Panc1 (cell line): ENCODE results near the gene SHISAL1. TPM values are rescaled to one million over a fixed set of nuclear protein-coding genes. Genes with fewer than 3 reads are reported as not detected.

ENCODE experiments used
- ATAC-seq: fragments of 200-7000 bp; cut with Tn5 transposase; 2 replicates; pipeline ENCODE4 v1.9.1; 2020; ENCODE audit warnings: mild to moderate bottlenecking, moderate library complexity
- BruUV-seq: library from RNA; stranded (reverse); fragments of 400-500 nt; replicated peaks from 2 replicates; lab custom pipeline; 2021; lab: Mats Ljungman, UMichigan
- CTCF ChIA-PET: fragments of 300-600 bp; sonication (Branson Sonifier 250); formaldehyde crosslinking; loops from one replicate; lab custom pipeline; 2022; ENCODE audit warnings: antibody characterized with exemption; lab: Charles Lee
- POLR2A ChIA-PET: fragments of 300-600 bp; sonication (Branson Sonifier 250); formaldehyde crosslinking; loops from one replicate; lab custom pipeline; 2022; ENCODE audit warnings: antibody characterized with exemption; lab: Charles Lee
- DNase-seq: peaks from one replicate; pipeline ENCODE4 v3.0.0-alpha.2; 2010; ENCODE audit warnings: low read depth, low spot score
- H3K27ac ChIP-seq: 2 replicates; pipeline ENCODE4 v1.5.1; 2011; ENCODE audit warnings: mild to moderate bottlenecking, low read length, inconsistent platforms
- H3K27me3 ChIP-seq: fragments of 200-500 bp; sonication (Bioruptor generic); 2 replicates; pipeline ENCODE4 v1.6.0; 2014; ENCODE audit warnings: low read length, inconsistent platforms; ENCODE audit not compliant: control insufficient read depth, insufficient read depth
- H3K36me3 ChIP-seq: fragments of 200-500 bp; sonication (Bioruptor generic); 2 replicates; pipeline ENCODE4 v1.5.1; 2014; ENCODE audit warnings: inconsistent platforms, mild to moderate bottlenecking, low read length, moderate library complexity; ENCODE audit not compliant: control insufficient read depth, insufficient read depth
- H3K4me1 ChIP-seq: 2 replicates; pipeline ENCODE4 v1.5.1; 2011; ENCODE audit warnings: inconsistent platforms, mild to moderate bottlenecking, low read length, moderate library complexity; ENCODE audit not compliant: control insufficient read depth, insufficient read depth
- H3K4me3 ChIP-seq, 2 experiments: 2 replicates each; pipeline ENCODE4 v1.5.1; 2011 to 2012; ENCODE audit warnings: low read depth in 2 of 2, low read length in 2 of 2, mild to moderate bottlenecking in 2 of 2, inconsistent platforms in 1 of 2, moderate library complexity in 1 of 2
- H3K9me3 ChIP-seq: fragments of 200-500 bp; sonication (Bioruptor generic); 2 replicates; pipeline ENCODE4 v1.5.1; 2014; ENCODE audit warnings: low read depth, mild to moderate bottlenecking, inconsistent platforms, low read length, moderate library complexity; ENCODE audit not compliant: control insufficient read depth, insufficient read depth
- POLR2AphosphoS5 ChIP-seq: IDR thresholded peaks from 2 replicates; pipeline ENCODE4 v1.6.1; 2012; ENCODE audit warnings: mild to moderate bottlenecking, low read depth, low read length, moderate library complexity
- REST ChIP-seq, 2 experiments: IDR thresholded peaks; 2 replicates each; pipeline ENCODE4 v1.6.1; 2011 to 2012; ENCODE audit warnings: low read depth in 2 of 2, control low read depth in 1 of 2, low read length in 1 of 2, mild to moderate bottlenecking in 1 of 2, moderate library complexity in 1 of 2; ENCODE audit not compliant: insufficient read depth in 1 of 2
- SIN3A ChIP-seq: IDR thresholded peaks from 2 replicates; pipeline ENCODE4 v1.6.1; 2012; ENCODE audit warnings: low read depth, mild to moderate bottlenecking, low read length, moderate library complexity, borderline replicate concordance; ENCODE audit not compliant: insufficient read depth
- TCF7L2 ChIP-seq: IDR thresholded peaks from 2 replicates; pipeline ENCODE4 v1.6.1; 2011; ENCODE audit warnings: mild to moderate bottlenecking, low read depth, low read length, inconsistent platforms
- in situ Hi-C: cut with HindIII; loops from 2 replicates; pipeline ENCODE4 v1.10.0; 2016; ENCODE audit warnings: low sequenced_read_pairs, low pct_unique_long_range_greater_than_20kb
- intact Hi-C: fragments of 100-400 bp; cut with micrococcal nuclease; formaldehyde crosslinking; loops from one replicate; pipeline ENCODE4 v1.10.0; 2022; ENCODE audit not compliant: unreplicated experiment
- total RNA-seq: library from RNA; stranded (reverse); gene quantifications from one replicate; pipeline ENCODE4 v1.2.1, GENCODE V29; 2021; ENCODE audit not compliant: unreplicated experiment
- TF ChIP-seq, protein P1 (sequence below): fragments of 450-650 bp; IDR thresholded peaks from 2 replicates; pipeline ENCODE4 v1.5.1; 2017; ENCODE audit warnings: mild to moderate bottlenecking

Gene SHISAL1
- total RNA-seq, 1 experiment from 2014 or later: 1.2 TPM

DNA sequence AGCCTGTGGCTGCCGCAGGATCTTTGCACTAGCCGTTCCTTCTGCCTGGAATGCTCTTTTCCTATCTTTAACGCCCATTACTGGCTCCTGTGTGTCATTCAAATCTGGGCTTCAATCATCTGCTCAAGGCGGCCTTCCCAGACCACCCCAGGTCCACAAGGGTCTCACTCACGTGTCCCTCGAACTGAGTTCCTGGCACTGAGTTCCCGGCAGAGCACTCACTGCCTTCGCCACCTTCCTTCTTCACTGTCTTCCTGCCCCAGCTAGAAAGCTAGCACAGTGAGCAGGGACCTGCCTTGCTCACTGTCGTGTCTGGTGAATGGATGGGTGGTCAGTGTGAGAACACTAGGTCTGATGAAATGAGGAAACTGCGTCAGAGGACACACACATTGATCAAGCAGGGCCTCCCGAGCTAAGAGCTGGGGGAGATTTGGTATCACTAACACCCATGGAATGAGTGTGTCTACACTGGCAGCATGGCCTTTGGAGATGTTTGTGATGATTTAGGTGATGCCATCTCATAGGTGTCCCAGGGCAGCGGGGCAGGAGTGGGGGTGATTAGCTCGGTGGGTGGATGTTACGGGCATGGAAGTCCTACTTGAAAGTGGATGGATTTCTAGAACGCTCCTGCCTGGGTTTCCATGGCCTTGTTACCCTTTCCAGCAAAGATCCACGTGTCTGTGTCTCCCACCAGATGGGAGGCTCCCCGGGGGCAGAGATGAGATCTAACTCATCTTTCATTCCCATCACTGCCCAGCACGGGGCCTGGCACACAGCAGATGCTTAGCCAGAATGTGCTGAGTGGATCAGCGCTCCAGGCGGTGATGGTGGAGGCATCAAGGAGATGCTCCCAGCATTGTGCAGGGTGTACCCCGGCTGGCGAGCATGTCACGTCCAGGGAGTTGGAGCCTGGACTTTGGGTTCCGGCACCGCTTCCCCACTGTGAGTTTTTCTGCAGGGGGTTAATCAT, 64.5 kb downstream of the SHISAL1 start:
- Histone ChIP-seq H3K9me3 (no peaks in the 10 kb centered on the region), H3K27me3 (no peaks in the 10 kb centered on the region; the same call in 1 of the 2 replicates), H3K4me1 (no peaks in the 10 kb centered on the region), H3K4me3 (no peak overlapping the region), H3K27ac (no peak overlapping the region), H3K36me3 (no peaks in the 10 kb centered on the region)
- TF ChIP-seq, protein P1, sequence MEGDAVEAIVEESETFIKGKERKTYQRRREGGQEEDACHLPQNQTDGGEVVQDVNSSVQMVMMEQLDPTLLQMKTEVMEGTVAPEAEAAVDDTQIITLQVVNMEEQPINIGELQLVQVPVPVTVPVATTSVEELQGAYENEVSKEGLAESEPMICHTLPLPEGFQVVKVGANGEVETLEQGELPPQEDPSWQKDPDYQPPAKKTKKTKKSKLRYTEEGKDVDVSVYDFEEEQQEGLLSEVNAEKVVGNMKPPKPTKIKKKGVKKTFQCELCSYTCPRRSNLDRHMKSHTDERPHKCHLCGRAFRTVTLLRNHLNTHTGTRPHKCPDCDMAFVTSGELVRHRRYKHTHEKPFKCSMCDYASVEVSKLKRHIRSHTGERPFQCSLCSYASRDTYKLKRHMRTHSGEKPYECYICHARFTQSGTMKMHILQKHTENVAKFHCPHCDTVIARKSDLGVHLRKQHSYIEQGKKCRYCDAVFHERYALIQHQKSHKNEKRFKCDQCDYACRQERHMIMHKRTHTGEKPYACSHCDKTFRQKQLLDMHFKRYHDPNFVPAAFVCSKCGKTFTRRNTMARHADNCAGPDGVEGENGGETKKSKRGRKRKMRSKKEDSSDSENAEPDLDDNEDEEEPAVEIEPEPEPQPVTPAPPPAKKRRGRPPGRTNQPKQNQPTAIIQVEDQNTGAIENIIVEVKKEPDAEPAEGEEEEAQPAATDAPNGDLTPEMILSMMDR: no peak
- TF ChIP-seq SIN3A (no peak), POLR2AphosphoS5 (no peak), REST (IDR thresholded peaks at IDR 0.05; ENCODE audit: insufficient read depth in 1 of 2, low read depth in 2 of 2, low read length in 1 of 2) (no peak), TCF7L2 (no peak)
- ChIA-PET POLR2A (no interaction called here), CTCF (no interaction called here)
- no TSS peak for BruUV-seq
- DNase-seq (no peak), ATAC-seq (no peak)
- in situ Hi-C loops (no loop called here), intact Hi-C loops (no loop called here)

- H3K27me3 ChIP-seq: no peaks in the 10 kb centered on the region; the same call in 1 of the 2 replicates
- DNase-seq: no peak
- ATAC-seq: no peak
- in situ Hi-C loops: no loop called here
- BruUV-seq: no TSS peak
- H3K4me1 ChIP-seq: no peaks in the 10 kb centered on the region
- no peaks in the 10 kb centered on the region for H3K9me3 ChIP-seq
- no peak overlapping the region for H3K4me3 ChIP-seq
- intact Hi-C loops: no loop called here
- ChIA-PET POLR2A (no interaction called here), CTCF (no interaction called here)
- TF ChIP-seq, protein P1: no peak
- TF ChIP-seq REST (IDR thresholded peaks at IDR 0.05; ENCODE audit: insufficient read depth in 1 of 2, low read depth in 2 of 2, low read length in 1 of 2) (no peak), TCF7L2 (no peak), SIN3A (no peak), POLR2AphosphoS5 (no peak)
- no peak overlapping the region for H3K27ac ChIP-seq
- H3K36me3 ChIP-seq: no peaks in the 10 kb centered on the region
These were observed 65.4 kb downstream of the SHISAL1 start for GRCh38 chr22:44247346-44247745.
